K562 (cell line): Measurements from ENCODE around the gene SYT7.

ENCODE experiments used
- ARNT ChIP-seq, 2 experiments: fragments of 450-650 bp; IDR thresholded peaks; 2 replicates each; pipeline ENCODE4 v1.6.1; 2016; ENCODE audit warnings: mild to moderate bottlenecking in 1 of 2
- EZH2 ChIP-seq: IDR thresholded peaks from 2 replicates; pipeline ENCODE4 v1.6.1; 2012; ENCODE audit warnings: low read depth, mild to moderate bottlenecking, inconsistent platforms, low read length, borderline replicate concordance

- TF ChIP-seq ARNT (IDR thresholded peaks at IDR 0.05) (no peak), EZH2 (no peak)
Observed at GRCh38 chr11:61484541-61484940, 96.3 kb downstream of the SYT7 start.
